DMS153 (cell line): ENCODE measurements around the gene ANKRD1.
"Not testable (repeated sequence)": the region's sequence is repeated elsewhere in the genome, so short reads cannot be mapped to it uniquely, and the experiment has no call there.

Experiments used
- DNase-seq: peaks from one replicate; lab custom pipeline; 2025; lab: John Stamatoyannopoulos, UW

Gene ANKRD1

DNA sequence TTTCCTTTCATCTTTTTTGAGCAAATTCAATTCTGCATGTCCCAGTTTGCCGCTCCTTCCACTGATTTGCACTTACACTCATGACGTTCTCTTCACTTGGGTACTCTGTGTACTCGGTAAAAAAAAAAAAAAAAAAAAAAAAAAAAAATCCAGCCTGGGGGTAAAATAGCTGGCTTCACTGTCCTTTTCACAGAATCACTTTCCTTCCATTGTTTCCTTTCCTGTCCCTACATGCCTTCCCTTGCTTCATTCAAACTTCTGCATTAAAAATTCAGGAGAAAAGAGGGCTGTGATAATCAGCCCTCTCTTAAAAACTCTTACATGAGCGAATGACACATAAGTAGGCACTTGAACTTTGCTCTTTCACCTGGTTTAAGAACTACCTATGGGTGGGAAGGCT is 8.7 kb downstream of the ANKRD1 start:
- DNase-seq = no peak

DNA sequence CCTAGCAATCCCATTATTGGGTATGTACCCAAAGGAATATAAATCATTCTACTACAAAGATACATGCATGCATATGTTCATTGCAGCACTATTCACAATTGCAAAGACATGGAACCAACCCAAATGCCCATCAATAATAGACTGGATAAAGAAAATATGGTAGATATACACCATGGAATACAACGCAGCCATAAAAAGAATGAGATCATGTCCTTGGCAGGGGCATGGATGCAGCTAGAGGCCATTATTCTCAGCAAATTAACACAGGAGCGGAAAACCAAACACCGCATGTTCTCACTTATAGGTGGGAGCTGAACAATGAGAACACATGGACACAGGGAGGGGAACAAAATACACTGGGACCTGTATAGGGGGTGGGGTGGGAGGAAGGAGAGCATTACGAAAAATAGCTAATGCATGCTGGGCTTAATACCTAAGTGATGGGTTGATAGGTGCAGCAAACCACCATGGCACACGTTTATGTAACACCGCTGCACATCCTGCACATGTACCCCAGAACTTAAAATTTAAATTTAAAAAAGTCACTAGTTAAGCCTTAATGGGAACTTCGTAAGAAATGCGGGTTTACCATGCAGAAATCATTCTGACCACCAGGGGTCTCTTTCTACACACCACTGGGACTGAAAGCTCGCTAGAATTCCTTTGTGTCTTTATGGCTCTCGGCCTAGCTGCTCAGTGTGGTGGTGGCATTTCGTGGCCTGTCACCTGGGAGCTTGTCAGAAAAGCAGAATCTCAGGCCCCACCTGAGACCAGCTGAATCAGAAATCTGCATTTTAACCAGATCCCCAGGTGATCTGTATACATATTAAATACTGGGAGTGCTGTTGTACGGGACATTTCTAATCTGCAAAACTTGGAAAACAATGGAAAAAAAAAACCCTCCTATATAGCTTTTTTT is 9.5 kb downstream of the ANKRD1 start:
- DNase-seq = peak; percentile 46

DNA sequence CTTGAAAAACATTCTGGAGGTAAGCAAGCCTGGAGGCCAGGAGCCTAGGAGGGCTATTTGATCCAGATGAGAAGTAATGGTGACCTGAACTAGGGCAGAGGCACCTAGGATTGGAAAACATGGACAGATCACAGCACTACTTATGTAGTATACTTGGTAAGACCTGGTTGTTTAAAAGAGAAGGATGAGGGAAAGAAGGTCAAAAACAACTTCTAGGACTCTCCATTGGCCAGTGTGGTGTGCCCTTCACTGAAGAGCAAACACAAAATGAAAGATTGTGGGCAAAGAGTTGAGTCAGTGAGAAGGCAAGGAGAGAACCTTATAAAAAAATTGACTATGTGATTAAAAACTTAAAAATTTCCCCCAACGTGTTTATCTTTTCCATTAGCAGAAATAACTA is 14.3 kb downstream of the ANKRD1 start:
- no peak for DNase-seq

DNA sequence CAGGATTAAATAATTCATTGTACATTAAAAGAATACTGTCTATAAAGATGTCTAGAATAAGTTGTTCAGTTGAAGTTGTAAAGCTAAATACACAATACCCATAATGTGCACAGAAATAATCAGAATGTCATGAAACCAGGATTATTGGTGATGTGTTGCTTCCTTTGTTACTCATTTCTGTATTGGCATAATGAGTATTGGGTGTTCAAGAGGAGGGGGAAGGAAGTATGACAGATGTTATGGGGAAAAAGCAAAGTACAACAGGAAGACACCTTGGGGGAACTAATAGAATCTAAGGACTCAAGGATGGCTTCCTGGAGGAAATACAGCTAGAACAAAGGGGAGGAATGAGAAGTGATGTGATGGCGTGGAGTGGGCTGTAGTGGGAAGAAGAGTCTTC is 15.0 kb downstream of the ANKRD1 start:
- DNase-seq = no peak

DNA sequence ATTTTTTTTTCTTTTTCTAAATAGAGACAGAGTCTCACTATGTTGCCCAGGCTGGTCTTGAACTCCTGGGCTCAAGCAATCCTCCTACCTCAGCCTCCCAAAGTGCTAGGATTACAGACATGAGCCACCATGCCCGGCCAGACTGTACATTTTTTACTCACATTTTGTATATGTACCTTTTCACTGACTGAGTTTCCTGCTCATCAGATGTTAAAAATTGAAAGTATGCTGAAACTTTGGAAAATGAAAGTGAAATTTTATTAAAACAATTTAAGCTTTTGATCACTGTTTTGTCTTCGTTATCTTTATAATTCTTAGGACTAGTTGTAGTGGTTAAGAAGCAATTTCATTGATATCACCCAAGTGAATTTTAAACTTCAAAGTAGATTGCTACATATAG is 24.0 kb downstream of the ANKRD1 start:
- DNase-seq = not testable (repeated sequence)

DNA sequence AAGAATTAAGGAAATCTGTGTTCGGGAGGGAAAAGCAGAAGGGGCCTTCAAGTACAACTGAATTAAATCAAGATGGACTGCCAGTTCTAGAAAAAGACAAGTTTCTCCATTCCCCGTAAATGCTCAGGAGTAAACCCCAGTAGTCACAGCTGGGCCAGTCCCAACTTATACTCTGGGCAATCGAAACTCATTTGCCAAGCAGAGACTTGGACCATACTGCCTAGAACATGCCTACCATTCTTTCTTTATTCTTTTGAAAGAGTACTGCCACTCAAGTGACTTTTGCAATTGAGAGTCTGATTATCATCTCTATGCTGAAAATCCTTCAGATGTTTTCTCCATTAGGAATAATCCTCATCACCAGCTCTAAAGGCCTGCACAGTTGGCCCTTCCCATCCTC is 27.7 kb downstream of the ANKRD1 start:
- DNase-seq = no peak

DNA sequence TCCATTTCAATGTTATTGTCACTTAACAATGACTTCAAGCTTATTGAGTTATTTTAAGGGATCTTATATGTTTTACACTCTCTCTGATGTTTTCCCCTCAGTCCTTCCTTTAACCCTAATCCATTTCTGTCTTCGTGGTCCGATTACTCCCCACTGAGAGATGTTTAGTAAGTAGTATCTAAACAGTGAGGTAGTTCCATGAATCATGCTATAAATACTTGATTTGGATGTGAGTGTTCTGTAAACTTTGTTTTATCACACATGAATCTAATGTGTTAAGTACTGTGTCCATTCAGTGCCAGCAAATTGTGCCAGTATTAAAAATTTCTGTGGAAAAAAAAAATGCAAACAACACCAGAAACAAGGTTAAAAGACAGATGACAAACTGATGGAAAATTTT is 30.5 kb downstream of the ANKRD1 start:
- DNase-seq = no peak

DNA sequence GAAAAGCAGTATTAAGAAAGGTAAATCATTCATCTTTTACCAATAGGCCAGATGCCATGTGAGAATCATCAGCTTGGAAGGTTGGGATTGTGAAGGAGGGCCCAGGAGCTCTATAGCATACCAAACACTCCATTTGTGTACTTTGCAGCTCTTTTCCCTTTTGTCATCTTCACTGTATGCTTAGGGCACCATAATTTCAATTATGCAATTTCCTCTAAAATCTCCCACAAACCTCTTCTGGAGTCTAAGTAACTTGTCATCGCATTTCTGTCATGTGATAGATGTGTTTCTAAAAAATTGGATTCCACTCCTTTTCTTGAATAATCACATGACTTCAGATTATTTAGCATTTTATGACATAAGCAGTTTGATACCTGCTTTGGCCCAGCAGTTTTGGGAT is 31.3 kb downstream of the ANKRD1 start:
- no peak for DNase-seq

DNA sequence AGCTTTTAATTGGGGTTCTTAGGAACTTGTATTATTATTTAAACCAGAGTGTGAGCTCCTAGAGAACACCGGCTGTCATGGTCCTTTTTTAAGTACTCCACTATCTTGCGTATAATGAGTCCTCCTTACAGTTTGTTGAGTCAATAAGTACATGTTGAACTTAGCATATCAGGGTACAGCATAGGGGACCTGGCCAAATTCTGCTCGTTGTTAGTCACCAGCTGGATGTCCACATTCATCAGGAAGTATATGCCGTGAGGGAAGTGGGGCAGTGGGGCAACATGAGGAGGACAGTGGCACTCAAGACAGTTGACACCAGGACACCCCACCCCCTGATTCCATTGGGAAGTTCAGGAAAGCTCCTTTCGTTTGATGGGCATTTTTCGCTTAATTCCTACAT is 32.5 kb downstream of the ANKRD1 start:
- no peak for DNase-seq

DNA sequence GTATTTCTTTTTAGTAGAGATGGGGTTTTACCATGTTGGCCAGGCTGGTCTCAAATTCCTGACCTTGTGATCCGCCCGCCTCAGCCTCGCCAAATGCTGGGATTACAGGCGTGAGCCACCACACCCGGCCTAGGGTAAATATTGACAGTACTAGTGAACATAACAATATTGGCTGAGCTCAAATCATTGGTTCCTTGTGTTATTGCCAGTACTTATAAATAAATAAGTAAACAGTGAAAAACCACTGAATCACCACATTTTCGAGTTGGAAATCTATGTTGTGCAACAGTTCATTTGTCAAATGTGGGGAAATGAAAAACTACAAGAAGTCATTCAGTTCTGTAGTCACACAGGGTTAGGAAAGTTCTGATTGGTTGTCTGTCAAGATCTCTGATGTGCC is 33.3 kb downstream of the ANKRD1 start:
- DNase-seq = no peak

DNA sequence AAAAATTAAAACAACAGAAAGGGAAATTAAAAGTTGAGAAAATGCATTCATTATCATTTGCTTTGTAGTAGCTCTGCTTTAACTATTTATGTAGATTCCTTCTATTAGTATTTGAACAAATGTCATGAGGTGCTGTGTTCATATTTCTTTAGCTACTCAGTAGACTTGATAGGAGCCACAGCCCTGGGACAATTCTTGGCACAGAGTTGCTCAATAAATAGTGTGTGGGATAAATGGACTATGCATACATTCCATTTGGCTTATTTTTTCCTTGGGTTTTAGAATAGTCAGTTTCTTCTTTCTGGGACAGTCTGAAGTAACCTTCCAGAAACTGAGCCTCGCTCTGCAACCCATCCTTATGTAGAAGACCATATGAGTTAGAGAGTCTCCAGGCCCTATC is 35.7 kb downstream of the ANKRD1 start:
- no peak for DNase-seq

DNA sequence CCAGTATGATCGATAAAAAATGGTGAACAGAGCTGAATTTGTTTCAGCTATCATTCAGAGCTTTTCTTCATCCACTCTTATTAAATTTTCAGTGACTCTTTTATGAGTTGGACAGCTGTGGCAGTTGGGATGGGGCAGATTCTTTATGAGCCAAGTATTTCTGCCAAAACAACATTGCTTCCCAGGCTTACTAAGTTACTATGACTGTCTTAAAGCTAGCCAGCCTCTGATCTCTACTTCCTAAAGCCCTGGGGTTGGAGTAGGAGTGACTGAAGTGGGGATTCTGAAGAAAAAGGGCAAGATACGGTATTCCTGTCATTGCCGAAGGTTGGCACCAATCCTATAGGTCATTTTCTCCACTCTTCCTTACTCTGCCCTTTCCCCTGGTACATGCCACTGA is 36.5 kb downstream of the ANKRD1 start:
- DNase-seq = no peak

DNA sequence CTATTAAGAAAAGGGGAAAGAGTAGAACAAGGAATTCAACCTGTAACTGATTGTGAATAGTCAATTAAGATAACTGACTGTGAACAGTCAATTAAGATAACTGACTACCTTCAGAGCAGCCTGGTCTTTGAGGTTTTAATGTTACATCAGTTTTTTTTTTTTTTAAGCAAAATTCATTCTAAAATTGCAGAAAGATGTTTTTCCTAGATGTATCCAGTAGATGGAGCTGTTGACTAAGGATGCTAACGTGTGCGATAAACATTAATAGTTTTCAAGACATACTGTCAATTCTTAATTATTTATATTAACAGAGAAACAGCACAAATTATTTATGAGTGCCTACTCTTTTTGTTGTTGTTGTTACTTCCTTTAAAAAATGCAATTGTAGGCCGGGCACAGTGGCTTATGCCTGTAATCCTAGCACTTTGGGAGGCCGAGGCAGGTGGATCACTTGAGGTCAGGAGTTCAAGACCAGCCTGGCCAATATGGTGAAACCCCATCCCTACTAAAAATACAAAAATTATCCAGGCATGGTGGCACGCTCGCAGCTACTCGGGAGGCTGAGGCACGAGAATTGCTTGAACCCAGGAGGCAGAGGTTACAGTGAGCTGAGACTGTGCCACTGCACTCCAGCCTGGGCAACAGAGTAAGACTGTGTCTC is 40.7 kb downstream of the ANKRD1 start:
- not testable (repeated sequence) for DNase-seq

DNA sequence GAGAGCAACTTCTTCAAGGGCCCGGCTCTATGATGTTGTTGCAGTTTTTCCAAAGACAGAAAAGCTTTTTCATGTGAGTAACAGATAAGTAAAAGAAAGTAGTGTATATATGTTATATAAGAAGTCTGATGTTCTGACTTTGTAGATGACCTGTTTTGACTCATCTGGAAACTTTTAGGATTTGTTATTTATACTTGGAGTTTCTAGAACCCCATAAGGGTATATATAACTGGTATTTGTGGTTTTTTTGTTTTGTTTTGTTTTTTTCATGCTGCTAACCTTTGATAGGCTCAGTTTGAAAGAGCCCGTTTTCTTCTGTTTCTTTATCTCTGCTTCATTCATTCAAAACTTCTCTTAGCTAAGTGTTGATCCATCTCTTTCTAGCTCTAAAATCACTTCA is 41.8 kb downstream of the ANKRD1 start:
- no peak for DNase-seq

DNA sequence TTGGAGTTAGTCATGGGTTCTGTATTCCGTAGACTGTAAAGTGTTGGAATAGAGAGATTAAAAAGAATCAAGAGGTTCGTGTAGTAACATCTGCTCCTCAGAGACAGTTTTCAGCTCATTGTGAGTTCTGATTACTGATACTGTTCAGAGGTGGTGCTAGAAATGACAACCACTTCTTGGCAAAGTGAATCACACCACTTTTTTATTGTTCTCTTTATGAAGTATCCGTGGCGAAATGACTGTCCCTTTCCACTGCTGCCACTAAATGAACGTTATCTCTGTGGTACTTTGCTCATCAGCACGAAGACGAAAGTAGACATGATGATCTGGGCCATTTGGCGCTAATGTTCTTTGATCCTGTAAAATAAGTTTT is 48.3 kb downstream of the ANKRD1 start:
- no peak for DNase-seq

DNA sequence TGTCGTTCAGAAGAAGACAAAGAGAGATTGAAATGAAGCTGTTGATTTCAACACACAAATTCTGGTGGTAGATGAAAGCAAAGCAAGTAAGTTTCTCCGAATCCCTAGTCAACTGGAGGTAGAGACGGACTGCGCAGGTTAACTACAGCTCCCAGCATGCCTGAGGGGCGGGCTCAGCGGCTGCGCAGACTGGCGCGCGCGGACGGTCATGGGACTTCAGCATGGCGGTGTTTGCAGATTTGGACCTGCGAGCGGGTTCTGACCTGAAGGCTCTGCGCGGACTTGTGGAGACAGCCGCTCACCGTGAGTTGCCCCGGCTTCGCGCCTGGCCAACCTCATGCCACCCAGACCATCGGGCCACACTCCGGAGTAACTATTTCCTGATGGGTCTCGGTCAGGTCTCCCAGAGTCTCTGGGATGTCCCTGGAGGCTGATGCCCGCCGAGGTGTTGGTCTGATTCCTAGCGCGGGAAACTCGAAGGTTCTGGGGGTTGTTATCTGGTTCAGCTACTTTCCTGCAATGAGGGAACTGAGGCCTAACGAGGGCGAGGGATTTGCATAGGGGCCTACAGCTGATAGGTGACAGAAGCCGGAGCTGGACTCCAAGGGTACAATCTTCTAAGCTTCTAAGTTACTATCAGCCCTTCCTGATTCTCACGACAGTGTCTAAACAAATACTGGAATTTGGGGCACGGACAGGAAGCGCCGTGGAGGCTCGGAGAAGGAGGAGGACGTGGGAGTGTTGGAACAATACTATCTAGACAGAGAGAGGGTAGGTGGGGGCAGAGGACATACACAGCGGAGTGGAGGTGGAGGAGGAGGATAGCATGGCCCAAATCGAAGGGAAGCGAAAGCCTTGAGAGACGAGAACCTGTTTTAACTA is 48.9 kb downstream of the ANKRD1 start, which contains the start of gene RPP30:
Gene RPP30 (plus strand): TSS at position 209 of the 882 bp plus-strand sequence. CDS start 13 bp downstream, at position 222.
- peak; percentile 48 for DNase-seq

DNA sequence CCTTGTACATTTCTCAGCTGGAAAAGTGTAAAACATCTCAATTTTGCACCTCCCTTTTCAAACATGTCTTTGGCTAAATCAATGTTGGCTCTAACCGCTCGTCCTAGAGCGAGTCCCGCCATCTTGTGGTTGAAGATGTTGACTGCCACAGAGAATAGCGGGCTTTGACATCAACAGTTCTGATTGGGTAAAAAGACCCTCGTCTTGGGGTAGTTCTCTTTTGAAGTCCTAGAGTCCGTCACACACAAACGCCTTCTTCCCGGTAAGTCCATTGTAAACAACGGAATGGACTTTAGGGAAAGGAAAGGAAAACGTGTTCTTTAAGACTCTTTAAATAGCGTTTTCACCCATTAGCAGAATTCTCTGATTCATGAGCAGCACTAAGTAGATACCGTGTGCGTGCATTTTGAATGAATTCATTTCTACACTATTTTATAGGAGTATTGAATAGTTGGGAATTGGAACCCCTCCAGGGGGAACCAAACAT is 49.6 kb downstream of the ANKRD1 start:
- DNase-seq = no peak

DNA sequence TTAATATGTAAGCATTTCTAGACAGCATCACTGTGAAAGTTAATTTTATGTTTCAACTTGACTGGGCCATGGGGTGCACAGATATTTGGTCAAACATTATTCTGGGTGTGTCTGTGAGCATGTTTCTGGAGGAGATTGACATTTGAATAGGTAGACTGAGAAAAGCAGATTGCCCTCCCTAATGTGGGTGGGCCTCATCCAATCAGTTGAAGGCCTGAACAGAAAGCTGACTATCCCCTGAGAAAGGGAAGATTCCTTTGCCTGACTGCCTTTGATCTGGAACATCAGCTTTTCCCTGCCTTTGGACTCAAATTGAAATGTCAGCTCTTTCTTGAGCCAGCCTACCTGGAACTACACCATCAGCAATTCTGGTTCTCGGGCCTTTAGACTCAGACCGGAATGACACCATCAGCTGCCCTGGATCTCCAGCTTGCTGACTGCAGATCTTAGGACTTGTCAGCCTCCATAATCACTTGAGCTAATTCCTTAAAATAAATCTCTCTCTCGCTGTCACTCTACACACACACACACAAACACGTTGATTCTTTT is 54.8 kb downstream of the ANKRD1 start:
- no peak for DNase-seq

DNA sequence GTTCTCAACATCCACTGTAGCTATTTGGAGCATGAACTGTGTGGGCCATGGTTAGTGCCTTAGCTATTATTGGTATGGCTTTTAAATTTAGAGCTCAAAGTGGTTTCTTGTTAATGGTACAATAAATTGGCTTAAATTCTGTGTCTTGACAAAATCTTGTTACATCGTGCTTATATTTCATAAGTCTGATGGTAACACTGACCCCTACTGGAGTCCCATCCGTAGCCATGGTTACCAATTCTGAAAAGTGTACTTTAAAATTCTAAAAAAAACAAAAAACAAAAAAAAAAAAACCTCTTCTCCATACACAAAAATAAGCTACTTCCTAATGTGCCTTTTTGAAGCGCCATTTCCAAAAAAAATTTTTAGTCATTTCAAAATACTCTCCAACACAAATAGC is 55.5 kb downstream of the ANKRD1 start:
- no peak for DNase-seq

DNA sequence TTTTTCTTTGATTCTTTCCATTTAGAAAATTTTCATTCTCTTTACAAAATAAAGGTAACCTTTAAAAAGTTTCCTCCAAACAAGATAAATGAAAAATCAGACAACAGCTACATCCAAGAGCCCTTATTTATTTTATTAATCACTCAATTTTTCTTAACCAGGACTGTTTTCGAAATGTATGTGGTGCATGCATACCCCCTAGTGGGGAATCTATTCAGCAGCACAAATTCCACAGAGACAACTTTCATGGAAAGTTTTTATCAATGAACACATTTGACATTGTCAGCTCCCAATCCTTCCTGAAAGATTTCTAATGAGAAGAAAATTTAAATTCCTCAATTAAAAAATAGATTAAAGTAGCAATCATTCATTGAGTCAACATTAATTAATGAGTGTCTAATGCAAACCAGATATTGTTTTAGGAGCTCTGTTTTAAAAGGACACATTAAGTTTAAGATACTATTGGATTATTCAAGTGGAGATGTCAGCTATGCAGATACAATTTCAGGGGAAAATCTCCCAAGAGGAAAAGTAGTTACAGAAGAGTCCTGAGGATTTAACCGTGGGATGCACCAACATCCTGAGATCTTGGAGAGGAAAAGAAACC is 57.9 kb downstream of the ANKRD1 start:
- no peak for DNase-seq
